NT2/D1 (cell line): Measurements from ENCODE around the gene MYO9B.

Source experiments
- SUZ12 ChIP-seq: IDR thresholded peaks from 2 replicates; pipeline ENCODE4 v1.6.1; 2011; ENCODE audit not compliant: insufficient read length, insufficient read depth; ENCODE audit errors: extremely low read depth
- YY1 ChIP-seq: IDR thresholded peaks from 2 replicates; pipeline ENCODE4 v1.6.1; 2011; ENCODE audit not compliant: insufficient read length, insufficient read depth
- ZNF274 ChIP-seq: IDR thresholded peaks from 2 replicates; pipeline ENCODE4 v1.6.1; 2011; ENCODE audit warnings: mild to moderate bottlenecking, low read depth, low read length

DNA sequence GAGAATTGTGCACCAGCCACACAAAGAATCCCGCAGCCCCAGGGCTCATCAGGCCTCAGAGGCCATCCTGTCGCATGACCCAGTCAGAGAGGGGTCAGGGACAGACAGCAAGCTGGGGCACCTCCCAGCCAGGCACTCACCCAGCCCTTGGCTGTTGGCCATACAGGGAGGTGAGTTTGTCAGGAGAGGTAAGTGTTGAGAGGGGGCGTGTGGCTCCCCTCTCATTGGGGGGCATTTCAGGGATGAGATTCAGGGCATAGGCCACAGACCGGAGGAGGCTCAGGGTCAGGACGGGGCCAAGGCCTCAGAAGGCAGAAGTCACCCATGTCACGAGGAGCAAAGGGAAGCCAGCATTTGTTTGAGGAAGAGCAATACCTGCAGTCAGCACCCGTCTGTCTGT is 37.1 kb downstream of the MYO9B start:
- TF ChIP-seq YY1 (no peak), SUZ12 (no peak), ZNF274 (no peak)
